ENCODE measurements around the gene DACH1.

Gene DACH1

GRCh38 chr13:71618159-71618558 lies 248.8 kb downstream of the DACH1 start:
- DNase-seq: no peak

- DNase-seq: no peak
Measured at GRCh38 chr13:71617265-71617664, 249.7 kb downstream of the DACH1 start.

- no peak for DNase-seq
Measured at GRCh38 chr13:71613066-71613745, 253.8 kb downstream of the DACH1 start.

GRCh38 chr13:71611292-71611691 lies 255.7 kb downstream of the DACH1 start:
- no peak for DNase-seq

DNA sequence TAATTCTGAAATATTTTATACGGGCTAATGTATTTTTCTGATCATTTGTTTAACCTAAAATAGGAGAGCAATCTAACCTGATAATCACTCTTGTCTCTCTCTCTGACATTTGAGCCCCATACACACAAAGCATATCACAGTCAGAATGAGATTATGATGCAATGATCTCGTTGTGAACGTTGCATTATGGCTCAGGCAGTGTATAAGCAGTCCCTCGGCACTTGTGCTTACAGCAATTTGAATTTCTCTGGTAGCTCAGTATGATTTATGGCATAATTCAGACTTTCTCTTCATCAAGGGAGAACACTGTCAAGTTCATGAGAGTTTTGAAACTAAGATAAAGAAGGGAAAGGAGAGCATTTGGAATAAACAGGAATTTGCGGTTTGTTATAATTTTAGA lies 256.1 kb downstream of the DACH1 start:
- DNase-seq: no peak

GRCh38 chr13:71609271-71609670 lies 257.7 kb downstream of the DACH1 start:
- no peak for DNase-seq

DNA sequence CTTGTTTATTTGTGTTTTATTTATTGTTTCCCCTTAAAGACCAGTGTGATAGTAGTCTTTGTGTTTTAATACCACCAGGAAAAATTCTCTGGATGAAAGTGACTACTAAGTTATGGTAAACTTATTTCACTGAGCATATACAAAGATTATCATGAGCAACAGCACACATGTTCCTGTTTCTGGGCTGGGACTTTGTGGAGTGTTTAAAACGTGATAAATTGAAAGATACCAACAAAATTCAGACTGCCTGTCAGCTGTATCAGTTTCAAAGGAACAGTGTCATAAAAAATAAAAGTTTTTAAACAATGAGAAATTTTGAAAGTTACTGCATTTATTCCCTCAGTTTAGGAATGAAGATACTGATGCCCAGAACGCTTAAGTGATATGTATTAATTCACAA lies 259.4 kb downstream of the DACH1 start:
- no peak for DNase-seq

DNA sequence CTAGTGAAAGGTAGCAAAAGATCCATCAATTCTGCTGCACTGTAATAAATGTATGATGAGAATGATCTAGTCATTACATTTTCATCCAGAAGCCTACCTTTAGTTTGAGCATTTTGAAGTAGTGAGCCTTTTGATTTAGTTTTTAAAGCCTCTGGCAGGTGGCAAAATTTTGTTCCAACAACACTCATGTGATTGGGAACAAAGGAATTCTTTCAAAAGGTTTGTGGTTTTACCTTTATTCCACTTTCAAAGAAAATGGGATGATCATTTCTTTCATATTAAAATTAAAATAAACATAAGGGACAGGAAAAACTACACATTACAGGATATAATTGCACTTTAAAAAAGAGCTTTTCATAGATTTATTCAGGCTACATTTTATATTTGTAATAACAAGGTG lies 260.2 kb downstream of the DACH1 start:
- DNase-seq: no peak

DNA sequence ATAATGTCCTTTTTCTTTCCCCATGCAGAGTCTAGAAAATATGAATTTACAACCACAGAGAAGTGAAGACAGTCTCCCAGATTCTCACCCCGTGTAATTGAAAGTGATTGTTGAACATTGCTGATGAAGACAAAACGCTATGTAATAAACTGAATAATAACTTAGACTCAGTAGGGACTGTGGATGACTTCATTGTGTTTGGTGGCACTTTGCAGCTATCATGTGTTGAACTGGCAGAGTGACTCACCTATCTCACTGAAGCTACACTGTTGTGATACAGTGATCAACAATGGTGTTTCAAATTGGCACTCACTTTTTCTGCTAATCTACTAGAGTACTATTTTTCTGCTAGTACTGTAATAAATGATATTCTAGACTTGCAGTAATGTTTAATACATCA lies 261.3 kb downstream of the DACH1 start:
- no peak for DNase-seq

GRCh38 chr13:71603255-71603654 lies 263.7 kb downstream of the DACH1 start:
- no peak for DNase-seq

- DNase-seq: no peak
Measured at GRCh38 chr13:71602344-71602743, 264.7 kb downstream of the DACH1 start.

DNA sequence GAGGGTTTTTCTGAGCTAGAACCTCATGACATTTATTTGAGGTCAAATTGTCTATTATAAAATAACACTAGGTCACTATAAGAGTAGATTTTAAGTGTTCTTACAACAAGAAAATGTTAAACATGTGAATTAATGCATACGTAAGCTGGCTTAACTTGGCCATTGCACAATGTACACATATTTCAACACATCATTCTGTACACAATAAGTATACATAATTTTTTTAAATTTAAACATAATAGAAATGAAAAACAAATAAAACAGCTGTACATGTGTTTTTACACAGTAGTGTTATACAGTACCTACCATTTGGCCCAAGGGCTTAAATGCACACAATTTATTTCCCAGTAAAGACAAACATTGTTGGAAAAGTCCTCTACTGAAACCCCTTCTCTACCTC lies 269.9 kb downstream of the DACH1 start:
- DNase-seq: no peak

GRCh38 chr13:71596116-71596515 lies 270.9 kb downstream of the DACH1 start:
- no peak for DNase-seq

- no peak for DNase-seq
Measured at GRCh38 chr13:71593566-71593965, 273.4 kb downstream of the DACH1 start.

DNA sequence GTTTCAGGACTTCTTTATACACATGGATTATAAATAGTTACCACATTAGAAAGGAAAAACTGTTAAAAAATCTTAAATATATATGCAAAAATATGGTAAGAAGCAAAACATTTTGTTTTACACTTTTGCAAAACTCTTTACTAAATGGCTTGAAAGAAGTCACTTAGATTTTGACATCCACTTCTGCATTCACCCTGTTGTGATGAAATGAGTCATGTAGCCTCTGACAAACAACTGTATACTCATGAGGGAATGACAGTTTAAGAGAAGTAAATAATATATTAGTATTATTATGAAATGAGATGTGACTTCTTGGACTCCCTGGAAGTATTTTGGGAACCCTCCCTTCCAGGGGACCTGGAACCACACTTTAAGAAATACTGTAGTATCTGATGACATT lies 275.6 kb downstream of the DACH1 start:
- DNase-seq: no peak

- DNase-seq: no peak
Measured at GRCh38 chr13:71590654-71591148, 276.3 kb downstream of the DACH1 start.

- no peak for DNase-seq
Measured at GRCh38 chr13:71589032-71589431, 278.0 kb downstream of the DACH1 start.

DNA sequence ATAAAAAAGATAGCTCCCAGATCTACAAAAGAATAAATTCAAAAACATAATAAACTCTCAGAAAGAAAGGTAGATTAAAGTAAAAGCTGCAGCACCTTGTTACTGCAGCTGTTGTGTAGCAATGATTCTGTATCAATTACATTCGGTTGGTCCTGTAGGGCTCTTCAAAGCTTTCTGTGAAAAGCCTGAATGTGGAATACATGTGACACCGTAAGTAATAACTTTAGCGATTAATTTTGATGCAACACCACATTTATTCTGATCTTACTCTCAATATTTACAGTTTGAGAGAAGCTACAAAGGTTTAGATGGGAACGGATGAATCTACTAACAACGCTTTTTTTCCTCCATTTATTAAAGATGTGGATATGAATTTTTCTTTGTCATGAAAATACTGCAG lies 279.2 kb downstream of the DACH1 start:
- DNase-seq: no peak

DNA sequence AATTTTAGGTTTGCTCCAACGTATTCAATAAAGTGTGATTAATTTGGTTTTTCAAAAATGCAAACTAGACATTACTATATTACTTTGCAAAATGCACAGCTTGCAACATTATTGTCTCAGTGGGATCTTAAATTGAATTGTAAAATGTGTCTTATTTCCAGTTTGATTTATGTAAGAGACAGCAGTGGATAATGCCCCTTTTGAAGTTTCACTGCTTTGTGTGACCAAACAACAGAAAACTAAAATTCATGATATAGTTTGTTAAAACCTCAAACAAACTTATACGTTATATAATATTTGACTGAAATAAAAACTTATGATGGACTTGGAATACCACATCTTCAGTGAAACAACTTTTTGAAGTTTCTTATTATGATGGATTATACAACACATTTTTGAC lies 279.8 kb downstream of the DACH1 start:
- no peak for DNase-seq

DNA sequence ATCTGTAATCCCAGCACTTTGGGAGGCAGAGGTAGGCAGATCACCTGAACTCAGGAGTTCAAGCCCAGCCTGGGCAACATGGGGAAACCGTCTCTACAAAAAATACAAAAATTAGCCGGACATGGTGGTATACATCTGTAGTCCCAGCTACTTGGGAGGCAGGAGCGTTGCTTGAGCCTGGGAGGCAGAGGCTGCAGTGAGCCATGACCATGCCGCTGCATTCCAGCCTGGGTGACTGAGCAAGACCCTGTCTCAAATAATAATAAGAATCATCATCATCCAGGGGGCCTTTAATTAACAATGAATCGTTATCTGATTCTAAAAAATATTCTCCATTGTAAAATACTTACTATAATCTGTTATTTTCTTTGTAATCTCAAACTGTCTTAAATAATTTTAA lies 283.4 kb downstream of the DACH1 start:
- DNase-seq: no peak

- no peak for DNase-seq
Measured at GRCh38 chr13:71580614-71581013, 286.4 kb downstream of the DACH1 start.

- DNase-seq: no peak
Measured at GRCh38 chr13:71578048-71578447, 289.0 kb downstream of the DACH1 start.

- DNase-seq: no peak
Measured at GRCh38 chr13:71577127-71577526, 289.9 kb downstream of the DACH1 start.

- DNase-seq: no peak
Measured at GRCh38 chr13:71576571-71576970, 290.4 kb downstream of the DACH1 start.

DNA sequence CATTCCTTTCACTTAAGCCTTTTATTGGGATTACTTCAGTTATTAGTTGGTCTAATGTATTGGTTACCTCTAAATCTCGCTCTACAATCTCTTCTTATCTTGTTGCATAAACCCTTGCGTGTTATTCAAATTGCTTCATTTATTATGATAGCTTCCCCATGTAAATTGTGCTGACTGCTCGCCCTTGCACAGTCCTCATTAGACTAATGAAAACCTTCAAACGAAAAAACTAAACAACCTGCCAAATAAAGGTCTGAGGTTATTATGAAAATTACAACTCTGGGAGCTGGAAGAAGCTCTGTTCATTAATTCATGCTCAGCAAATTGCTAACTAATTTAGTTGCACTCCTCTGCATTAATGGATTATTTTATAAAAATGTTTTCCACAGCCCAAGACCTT lies 320.1 kb downstream of the DACH1 start:
- no peak for DNase-seq
